Endothelial cell of umbilical vein (primary cell): ENCODE results near the gene GPR135. TPM values are rescaled to one million over a fixed set of nuclear protein-coding genes. Genes with fewer than 3 reads are reported as not detected.
A peak's percentile ranks its signal among the peaks of the same experiment; 100 is the strongest.

Source experiments
- BruUV-seq: library from RNA; stranded (reverse); fragments of 400-500 nt; replicated peaks from 2 replicates; lab custom pipeline; 2021; lab: Mats Ljungman, UMichigan
- CTCF ChIA-PET: fragments of 300-600, 350-600 bp; sonication (Branson Sonifier 250); formaldehyde crosslinking; loops from one replicate; lab custom pipeline; 2021; ENCODE audit warnings: antibody characterized with exemption, inconsistent platforms; lab: Charles Lee
- POLR2A ChIA-PET: fragments of 300-600, 350-600 bp; sonication (Branson Sonifier 250); formaldehyde crosslinking; loops from one replicate; lab custom pipeline; 2021; ENCODE audit warnings: antibody characterized with exemption, inconsistent platforms; lab: Charles Lee
- DNase-seq: peaks from one replicate; pipeline ENCODE4 v3.0.0-alpha.2; 2011; ENCODE audit warnings: low read depth, low spot score
- FAIRE-seq: peaks from 2 replicates; lab custom pipeline; 2011; peaks lifted over from hg19 to GRCh38; lab: Jason Lieb, UNC
- H2AFZ ChIP-seq: 2 replicates; pipeline ENCODE4 v1.6.0; 2012; ENCODE audit warnings: low read depth, low read length, control low read depth, inconsistent platforms
- H3K27ac ChIP-seq: 2 replicates; pipeline ENCODE4 v1.5.1; 2011; ENCODE audit warnings: low read depth, mild to moderate bottlenecking, control low read depth, low read length, moderate library complexity; ENCODE audit not compliant: insufficient read depth
- H3K27me3 ChIP-seq, 2 experiments: 2 replicates each; pipeline versions ENCODE4 v1.6.0 to v1.6.1; 2011; ENCODE audit warnings: low read length in 2 of 2, mixed read lengths in 1 of 2; ENCODE audit not compliant: control insufficient read depth in 2 of 2, insufficient read depth in 2 of 2
- H3K36me3 ChIP-seq, 2 experiments: 2 replicates in 1 of 2; 3 replicates in 1 of 2; pipeline ENCODE4 v1.5.1; 2011; ENCODE audit warnings: low read length in 2 of 2, mild to moderate bottlenecking in 1 of 2, moderate library complexity in 1 of 2; ENCODE audit not compliant: control insufficient read depth in 2 of 2, insufficient read depth in 2 of 2; ENCODE audit errors: extremely low read depth in 1 of 2
- H3K4me1 ChIP-seq: 3 replicates; pipeline ENCODE4 v1.5.1; 2011; ENCODE audit warnings: mild to moderate bottlenecking, low read length; ENCODE audit not compliant: control insufficient read depth, insufficient read depth; ENCODE audit errors: extremely low read depth
- H3K4me2 ChIP-seq: 2 replicates; pipeline ENCODE4 v1.6.1; 2011; ENCODE audit warnings: low read length, control low read depth, mixed read lengths; ENCODE audit not compliant: insufficient read depth
- H3K4me3 ChIP-seq, 3 experiments: fragments of 200-600 bp in 1 of 3; sonication (generic), shearing (Covaris generic) in 1 of 3; replicated peaks in 1 of 3; 2 replicates each; pipeline ENCODE4 v1.5.1; 2011 to 2016; ENCODE audit warnings: control low read depth in 3 of 3, low read length in 3 of 3, mild to moderate bottlenecking in 2 of 3, inconsistent platforms in 1 of 3, low read depth in 1 of 3, moderate library complexity in 1 of 3; ENCODE audit not compliant: insufficient read depth in 1 of 3
- H3K79me2 ChIP-seq: 2 replicates; pipeline ENCODE4 v1.6.0; 2012; ENCODE audit warnings: low read length, inconsistent platforms; ENCODE audit not compliant: control insufficient read depth, insufficient read depth
- H3K9ac ChIP-seq: replicated peaks from 2 replicates; pipeline ENCODE3; 2011; ENCODE audit warnings: low read length, control low read depth; ENCODE audit not compliant: insufficient read depth; ENCODE audit errors: extremely low read depth
- H3K9me1 ChIP-seq: replicated peaks from 3 replicates; pipeline ENCODE4 v1.6.0; 2011; ENCODE audit warnings: mild to moderate bottlenecking, low read length; ENCODE audit not compliant: control insufficient read depth, insufficient read depth; ENCODE audit errors: extremely low read depth
- H3K9me3 ChIP-seq: replicated peaks from 2 replicates; pipeline ENCODE4 v1.5.1; 2012; ENCODE audit warnings: low read length, inconsistent platforms; ENCODE audit not compliant: control insufficient read depth, insufficient read depth
- H4K20me1 ChIP-seq: replicated peaks from 2 replicates; pipeline ENCODE3; 2011; ENCODE audit warnings: mild to moderate bottlenecking, low read length; ENCODE audit not compliant: control insufficient read depth, insufficient read depth; ENCODE audit errors: extremely low read depth
- EZH2 ChIP-seq: IDR thresholded peaks from 2 replicates; pipeline ENCODE4 v1.6.1; 2012; ENCODE audit warnings: borderline replicate concordance, low read depth, mild to moderate bottlenecking, moderate library complexity, low read length, inconsistent platforms; ENCODE audit not compliant: severe bottlenecking
- FOS ChIP-seq: IDR thresholded peaks from 2 replicates; pipeline ENCODE4 v1.6.1; 2011; ENCODE audit warnings: mild to moderate bottlenecking, low read length, moderate library complexity, borderline replicate concordance; ENCODE audit not compliant: insufficient read depth
- GATA2 ChIP-seq: IDR thresholded peaks from 2 replicates; pipeline ENCODE4 v1.7.0; 2011; ENCODE audit warnings: low read depth, mild to moderate bottlenecking, moderate library complexity, mixed read lengths, low read length; ENCODE audit not compliant: insufficient read length, insufficient read depth
- JUN ChIP-seq: IDR thresholded peaks from 2 replicates; pipeline ENCODE4 v1.6.1; 2011; ENCODE audit warnings: borderline replicate concordance, low read depth; ENCODE audit not compliant: insufficient read length, insufficient read depth
- MYC ChIP-seq: IDR thresholded peaks from one replicate; pipeline ENCODE4 v1.6.1; 2011; ENCODE audit warnings: mild to moderate bottlenecking, low read depth, low read length
- POLR2A ChIP-seq: IDR thresholded peaks from 2 replicates; pipeline ENCODE4 v1.6.1; 2012; ENCODE audit warnings: low read depth, mild to moderate bottlenecking, control low read depth, low read length
- POLR2AphosphoS5 ChIP-seq: IDR thresholded peaks from 2 replicates; pipeline ENCODE4 v1.6.1; 2012; ENCODE audit warnings: low read depth, mild to moderate bottlenecking, control low read depth, low read length, moderate library complexity; ENCODE audit not compliant: insufficient read depth
- dilution Hi-C: fragments of 300-500 bp; cut with MboI; formaldehyde crosslinking; loops from one replicate; pipeline ENCODE4 v1.15.0; 2019; ENCODE audit warnings: low sequenced_read_pairs; ENCODE audit not compliant: extremely low pct_ligation_motif_present
- intact Hi-C: fragments of 100-400 bp; cut with micrococcal nuclease; formaldehyde crosslinking; loops from one replicate; pipeline ENCODE4 v1.10.0; 2022
- polyA plus RNA-seq, 4 experiments: library from polyadenylated mRNA; depleted of rRNA in 3 of 4; stranded (reverse) in 3 of 4; unstranded in 1 of 4; fragments of >200 nt; gene quantifications; 2 replicates each; pipeline versions ENCODE4 v1.2.1 to v1.2.3, GENCODE V29; 2011 to 2012; ENCODE audit warnings: missing spikeins in 1 of 4
- total RNA-seq: library from RNA; stranded (reverse); gene quantifications from 2 replicates; pipeline ENCODE4 v1.2.3, GENCODE V29; 2021
- TF ChIP-seq, protein P1 (sequence below): IDR thresholded peaks from 2 replicates; pipeline ENCODE4 v1.6.1; 2011; ENCODE audit not compliant: insufficient read depth, insufficient read length
- TF ChIP-seq, protein P2 (sequence below), 2 donors: IDR thresholded peaks; 1 replicate in 1 of 2; 2 replicates in 1 of 2; pipeline ENCODE4 v1.5.1; 2011; ENCODE audit warnings: low read length in 2 of 2, mild to moderate bottlenecking in 2 of 2, moderate library complexity in 2 of 2, control low read depth in 1 of 2, inconsistent platforms in 1 of 2, low read depth in 1 of 2; ENCODE audit not compliant: insufficient read depth in 1 of 2; ENCODE audit errors: extremely low read depth in 1 of 2

GPR135 gene
- total and polyA plus RNA-seq, 2 donors (not counting 3 experiments of a cell fraction or from before 2014, with no cell fraction given) = 0.80 to 3.4 TPM

DNA sequence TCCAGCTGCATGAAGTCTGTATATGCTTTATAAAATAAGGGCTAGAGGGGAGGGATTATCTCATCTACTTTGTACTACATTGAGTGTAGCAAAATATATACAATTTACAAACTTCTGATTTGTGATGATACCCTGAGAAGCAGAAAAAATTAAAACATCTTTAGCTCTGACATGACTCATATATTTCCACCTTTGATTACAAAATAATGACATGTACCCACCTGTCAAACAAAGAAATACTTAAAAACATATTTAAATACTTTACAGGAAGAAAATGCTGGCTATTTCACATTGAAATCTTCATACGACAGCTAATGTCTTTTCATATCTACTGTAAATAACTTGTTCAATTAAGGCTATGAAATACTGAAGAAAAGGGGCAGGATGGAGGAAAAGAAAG lies 3.3 kb downstream of the GPR135 start:
- FAIRE-seq = peak; percentile 12
- no peak for TF ChIP-seq POLR2AphosphoS5
- TF ChIP-seq EZH2 = no peak
- no peak for TF ChIP-seq POLR2A
- TF ChIP-seq, protein P1, sequence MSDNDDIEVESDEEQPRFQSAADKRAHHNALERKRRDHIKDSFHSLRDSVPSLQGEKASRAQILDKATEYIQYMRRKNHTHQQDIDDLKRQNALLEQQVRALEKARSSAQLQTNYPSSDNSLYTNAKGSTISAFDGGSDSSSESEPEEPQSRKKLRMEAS = no peak
- TF ChIP-seq, protein P2, sequence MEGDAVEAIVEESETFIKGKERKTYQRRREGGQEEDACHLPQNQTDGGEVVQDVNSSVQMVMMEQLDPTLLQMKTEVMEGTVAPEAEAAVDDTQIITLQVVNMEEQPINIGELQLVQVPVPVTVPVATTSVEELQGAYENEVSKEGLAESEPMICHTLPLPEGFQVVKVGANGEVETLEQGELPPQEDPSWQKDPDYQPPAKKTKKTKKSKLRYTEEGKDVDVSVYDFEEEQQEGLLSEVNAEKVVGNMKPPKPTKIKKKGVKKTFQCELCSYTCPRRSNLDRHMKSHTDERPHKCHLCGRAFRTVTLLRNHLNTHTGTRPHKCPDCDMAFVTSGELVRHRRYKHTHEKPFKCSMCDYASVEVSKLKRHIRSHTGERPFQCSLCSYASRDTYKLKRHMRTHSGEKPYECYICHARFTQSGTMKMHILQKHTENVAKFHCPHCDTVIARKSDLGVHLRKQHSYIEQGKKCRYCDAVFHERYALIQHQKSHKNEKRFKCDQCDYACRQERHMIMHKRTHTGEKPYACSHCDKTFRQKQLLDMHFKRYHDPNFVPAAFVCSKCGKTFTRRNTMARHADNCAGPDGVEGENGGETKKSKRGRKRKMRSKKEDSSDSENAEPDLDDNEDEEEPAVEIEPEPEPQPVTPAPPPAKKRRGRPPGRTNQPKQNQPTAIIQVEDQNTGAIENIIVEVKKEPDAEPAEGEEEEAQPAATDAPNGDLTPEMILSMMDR (IDR thresholded peaks at IDR 0.05; ENCODE audit: extremely low read depth in 1 of 2, insufficient read depth in 1 of 2, low read depth in 1 of 2, low read length in 2 of 2) = no peak
- TF ChIP-seq GATA2 = no peak
- no peak for TF ChIP-seq FOS
- no peak for TF ChIP-seq MYC
- no peak for TF ChIP-seq JUN
- dilution Hi-C loops = no loop called here

More for the DNA sequence above, 3.3 kb downstream of the GPR135 start:
- Histone ChIP-seq H2AFZ (no peak overlapping the region), H4K20me1 (no peaks in the 10 kb centered on the region), H3K79me2 (no peaks in the 10 kb centered on the region), H3K9me1 (no peaks in the 10 kb centered on the region), H3K36me3 (no peaks in the 10 kb centered on the region), H3K27ac (no peak overlapping the region), H3K27me3 (no peaks in the 10 kb centered on the region), H3K9ac (no peak overlapping the region), H3K4me2 (no peak overlapping the region), H3K4me1 (peaks cover 5% of the 10 kb centered on the region), H3K9me3 (no peaks in the 10 kb centered on the region), H3K4me3 (no peak overlapping the region)
- ChIA-PET POLR2A (no interaction called here), CTCF (interaction anchor here (1.2 kb wide), 1 partner anchor 226 kb away, joined by 3 read pairs; no protein-coding TSS in a partner anchor)
- intact Hi-C loops = no loop called here
- no peak for DNase-seq
- BruUV-seq = no TSS peak
